NCI-H1417 treated with DMSO at 0.1 percent for 48 hours (cell line): Measurements from ENCODE around the gene TPRN.

Experiments used
- DNase-seq: peaks from one replicate; lab custom pipeline; 2025; lab: John Stamatoyannopoulos, UW

TPRN gene

GRCh38 chr9:137141976-137142936 is 58.3 kb downstream of the TPRN start:
- DNase-seq, result no peak
